HL-60/S4 treated with phorbol 12-myristate 13-acetate at 8.2 ng/mL for 4 days and 3 days (cell line): ENCODE data around the gene BIRC2.

Source experiments
- in situ Hi-C: fragments of 300-500 bp; cut with MboI; formaldehyde crosslinking; loops from 2 replicates; pipeline ENCODE4 v1.15.0; 2022; ENCODE audit warnings: low sequenced_read_pairs

BIRC2 gene

GRCh38 chr11:102374633-102375424, 27.8 kb downstream of the BIRC2 start:
- in situ Hi-C loops, result loop anchor here (25.0 kb wide), 1 partner anchor 112 kb away; no protein-coding TSS in a partner anchor

- in situ Hi-C loops, result loop anchor here (25.0 kb wide), 1 partner anchor 111 kb away; no protein-coding TSS in a partner anchor
Observed at GRCh38 chr11:102375720-102376399, 28.8 kb downstream of the BIRC2 start.

GRCh38 chr11:102377891-102378290, 30.9 kb downstream of the BIRC2 start:
- in situ Hi-C loops, result loop anchor here (25.0 kb wide), 1 partner anchor 109 kb away; no protein-coding TSS in a partner anchor

- in situ Hi-C loops, result loop anchor here (25.0 kb wide), 1 partner anchor 108 kb away; no protein-coding TSS in a partner anchor
Observed at GRCh38 chr11:102378818-102379217, 31.8 kb downstream of the BIRC2 start.

GRCh38 chr11:102382384-102382783, 35.4 kb downstream of the BIRC2 start:
- in situ Hi-C loops, result loop anchor here (25.0 kb wide), 1 partner anchor 105 kb away; no protein-coding TSS in a partner anchor

GRCh38 chr11:102383839-102384238, 36.8 kb downstream of the BIRC2 start:
- in situ Hi-C loops, result loop anchor here (25.0 kb wide), 1 partner anchor 103 kb away; no protein-coding TSS in a partner anchor

GRCh38 chr11:102384419-102385079, 37.5 kb downstream of the BIRC2 start:
- in situ Hi-C loops, result loop anchor here (25.0 kb wide), 1 partner anchor 103 kb away; no protein-coding TSS in a partner anchor

- in situ Hi-C loops, result loop anchor here (25.0 kb wide), 1 partner anchor 102 kb away; no protein-coding TSS in a partner anchor
Observed at GRCh38 chr11:102385085-102386007, 38.3 kb downstream of the BIRC2 start.

- in situ Hi-C loops, result loop anchor here (25.0 kb wide), 1 partner anchor 101 kb away; no protein-coding TSS in a partner anchor
Observed at GRCh38 chr11:102386136-102386734, 39.2 kb downstream of the BIRC2 start.

- in situ Hi-C loops, result loop anchor here (25.0 kb wide), 1 partner anchor 100 kb away; no protein-coding TSS in a partner anchor
Observed at GRCh38 chr11:102387043-102387781, 40.2 kb downstream of the BIRC2 start.

- in situ Hi-C loops, result loop anchor here (25.0 kb wide), 1 partner anchor 98 kb away; no protein-coding TSS in a partner anchor
Observed at GRCh38 chr11:102389253-102389652, 42.2 kb downstream of the BIRC2 start.

- in situ Hi-C loops, result loop anchor here (25.0 kb wide), 1 partner anchor 96 kb away; no protein-coding TSS in a partner anchor
Observed at GRCh38 chr11:102390667-102391465, 43.9 kb downstream of the BIRC2 start.

- in situ Hi-C loops, result loop anchor here (25.0 kb wide), 1 partner anchor 96 kb away; no protein-coding TSS in a partner anchor
Observed at GRCh38 chr11:102391549-102392237, 44.7 kb downstream of the BIRC2 start.

- in situ Hi-C loops, result loop anchor here (25.0 kb wide), 1 partner anchor 94 kb away; no protein-coding TSS in a partner anchor
Observed at GRCh38 chr11:102393272-102393730, 46.3 kb downstream of the BIRC2 start.

GRCh38 chr11:102395720-102396393, 48.8 kb downstream of the BIRC2 start:
- in situ Hi-C loops, result loop anchor here (25.0 kb wide), 1 partner anchor 91 kb away; no protein-coding TSS in a partner anchor
